A549 (cell line): ENCODE results near the gene PIEZO2. TPM values are rescaled to one million over a fixed set of nuclear protein-coding genes. Genes with fewer than 3 reads are reported as not detected.

Experiments used
- ATAC-seq, 2 experiments: fragments of 200-7000 bp in 1 of 2; fragments of >200 bp in 1 of 2; cut with Nextera tagmentation in 1 of 2; cut with Tn5 transposase in 1 of 2; 3 replicates each; pipeline versions ENCODE4 v1.8.0 to v1.9.1; 2018 to 2020; ENCODE audit warnings: mild to moderate bottlenecking in 1 of 2, moderate library complexity in 1 of 2
- CTCF ChIA-PET: fragments of 300-600 bp; sonication (Branson Sonifier 250); formaldehyde crosslinking; extraction: SDS; loops from one replicate; lab custom pipeline; 2021; ENCODE audit warnings: antibody characterized with exemption, inconsistent platforms; lab: Yijun Ruan, JAX
- POLR2A ChIA-PET: fragments of 350-600 bp; formaldehyde crosslinking; extraction: SDS; loops from one replicate; lab custom pipeline; 2021; ENCODE audit warnings: antibody characterized with exemption, inconsistent platforms; lab: Yijun Ruan, JAX
- DNase-seq, 2 experiments: peaks; one replicate each; pipeline versions ENCODE4 v3.0.0 to v3.0.0-alpha.2; 2011 to 2016; ENCODE audit warnings: low read depth in 1 of 2, low spot score in 1 of 2
- FAIRE-seq: peaks from 2 replicates; lab custom pipeline; 2011; peaks lifted over from hg19 to GRCh38; lab: Jason Lieb, UNC
- H3K27ac ChIP-seq, 2 experiments: fragments of >200 bp; sonication (Bioruptor Twin); formaldehyde crosslinking; 3 replicates each; pipeline ENCODE4 v1.5.1; 2016 to 2017
- H3K4me1 ChIP-seq: fragments of >200 bp; sonication (Bioruptor Twin); formaldehyde crosslinking; 3 replicates; pipeline ENCODE4 v1.6.1; 2016
- H3K4me2 ChIP-seq: fragments of >200 bp; sonication (Bioruptor Twin); formaldehyde crosslinking; 3 replicates; pipeline ENCODE4 v1.6.1; 2016
- H3K4me3 ChIP-seq: fragments of >200 bp; sonication (Bioruptor Twin); formaldehyde crosslinking; 3 replicates; pipeline ENCODE4 v1.5.1; 2016
- H3K9me3 ChIP-seq: fragments of >200 bp; sonication (Bioruptor Twin); formaldehyde crosslinking; 3 replicates; pipeline ENCODE4 v1.6.1; 2016
- EHMT2 ChIP-seq: fragments of 200-600 bp; sonication (generic); IDR thresholded peaks from 2 replicates; pipeline ENCODE4 v1.6.1; 2016; ENCODE audit warnings: antibody characterized with exemption, low read depth, mild to moderate bottlenecking, moderate library complexity
- EP300 ChIP-seq, 2 experiments: fragments of >200 bp; sonication (Bioruptor Twin); formaldehyde crosslinking; IDR thresholded peaks; 2 replicates in 1 of 2; 3 replicates in 1 of 2; pipeline ENCODE4 v1.6.1; 2016 to 2017
- ESRRA ChIP-seq: fragments of 150-350 bp; IDR thresholded peaks from 2 replicates; pipeline ENCODE4 v1.6.1; 2014; ENCODE audit warnings: mild to moderate bottlenecking, low read length, borderline replicate concordance
- FOSB ChIP-seq: fragments of 250-450 bp; sonication (Bioruptor Pico); IDR thresholded peaks from 2 replicates; pipeline ENCODE4 v1.5.0; 2020; ENCODE audit warnings: mild to moderate bottlenecking, moderate library complexity
- FOXS1 ChIP-seq: fragments of 250-450 bp; sonication (Bioruptor Pico); IDR thresholded peaks from 2 replicates; pipeline ENCODE4 v1.5.0; 2020; ENCODE audit warnings: mild to moderate bottlenecking, moderate library complexity
- GATA3 ChIP-seq: IDR thresholded peaks from 2 replicates; pipeline ENCODE4 v1.6.1; 2012; ENCODE audit warnings: borderline replicate concordance
- HEYL ChIP-seq: fragments of 250-450 bp; sonication (Bioruptor Pico); IDR thresholded peaks from 2 replicates; pipeline ENCODE4 v1.8.0; 2021; ENCODE audit warnings: mild to moderate bottlenecking, moderate library complexity
- HOXB5 ChIP-seq: fragments of 250-450 bp; sonication (Bioruptor Pico); IDR thresholded peaks from 2 replicates; pipeline ENCODE4 v1.5.0; 2020; ENCODE audit warnings: mild to moderate bottlenecking, moderate library complexity
- KDM1A ChIP-seq: fragments of 200-600 bp; sonication (generic); IDR thresholded peaks from 2 replicates; pipeline ENCODE4 v1.6.1; 2016; ENCODE audit warnings: low read depth, mild to moderate bottlenecking
- NFE2L2 ChIP-seq: fragments of 150-350 bp; conservative IDR thresholded peaks from 2 replicates; pipeline ENCODE4 v1.6.1; 2014; ENCODE audit warnings: low read length
- NPAS2 ChIP-seq: fragments of 250-450 bp; sonication (Bioruptor Pico); IDR thresholded peaks from 2 replicates; pipeline ENCODE4 v1.8.0; 2022; ENCODE audit warnings: mild to moderate bottlenecking, moderate library complexity, borderline replicate concordance
- POLR2A ChIP-seq: IDR thresholded peaks from 2 replicates; pipeline ENCODE4 v1.6.1; 2012; ENCODE audit warnings: mild to moderate bottlenecking, low read length
- RAD21 ChIP-seq, 2 experiments: fragments of >200 bp in 1 of 2; sonication (Bioruptor Twin) in 1 of 2; formaldehyde crosslinking in 1 of 2; IDR thresholded peaks in 1 of 2; conservative IDR thresholded peaks in 1 of 2; 2 replicates in 1 of 2; 3 replicates in 1 of 2; pipeline ENCODE4 v1.6.1; 2012 to 2018; ENCODE audit warnings: inconsistent platforms in 1 of 2
- RNF2 ChIP-seq: fragments of 200-600 bp; sonication (generic); IDR thresholded peaks from 2 replicates; pipeline ENCODE4 v1.6.1; 2016; ENCODE audit warnings: low read depth, mild to moderate bottlenecking, antibody characterized with exemption, moderate library complexity, borderline replicate concordance
- ZC3H11A ChIP-seq: fragments of 450-650 bp; IDR thresholded peaks from 2 replicates; pipeline ENCODE4 v1.6.1; 2014; ENCODE audit warnings: antibody characterized with exemption, mild to moderate bottlenecking
- WGBS: methylation state at CpG from one replicate; pipeline ENCODE4 v1.1.6; 2017; ENCODE audit errors: missing lambda C conversion rate; 5-methylcytosine and 5-hydroxymethylcytosine counted together
- polyA plus RNA-seq, 4 experiments: library from polyadenylated mRNA; depleted of rRNA in 3 of 4; stranded (reverse); fragments of >200 nt; fragmentation: RNase III in 1 of 4; extraction: RNeasy Plus Mini Kit Qiagen cat#74134 plus additional on column Dnase treatment in 1 of 4; gene quantifications; 2 replicates in 3 of 4; 3 replicates in 1 of 4; pipeline ENCODE4 v1.2.3, GENCODE V29; 2011 to 2017
- TF ChIP-seq, protein P1 (sequence below): IDR thresholded peaks from 2 replicates; pipeline ENCODE4 v1.6.1; 2012
- TF ChIP-seq, protein P2 (sequence below): fragments of >200 bp; sonication (Bioruptor Twin); formaldehyde crosslinking; IDR thresholded peaks from 3 replicates; pipeline ENCODE4 v1.5.1; 2016
- TF ChIP-seq, protein P3 (sequence below): IDR thresholded peaks from 2 replicates; pipeline ENCODE4 v1.6.1; 2012
- TF ChIP-seq, protein P4 (sequence below): fragments of 150-350 bp; IDR thresholded peaks from 2 replicates; pipeline ENCODE4 v1.6.1; 2014; ENCODE audit warnings: low read depth, mild to moderate bottlenecking, low read length

The PIEZO2 gene
- polyA plus RNA-seq, 2 of the 4 experiments (the other 2 are of a cell fraction), result 0.80 to 1.6 TPM

DNA sequence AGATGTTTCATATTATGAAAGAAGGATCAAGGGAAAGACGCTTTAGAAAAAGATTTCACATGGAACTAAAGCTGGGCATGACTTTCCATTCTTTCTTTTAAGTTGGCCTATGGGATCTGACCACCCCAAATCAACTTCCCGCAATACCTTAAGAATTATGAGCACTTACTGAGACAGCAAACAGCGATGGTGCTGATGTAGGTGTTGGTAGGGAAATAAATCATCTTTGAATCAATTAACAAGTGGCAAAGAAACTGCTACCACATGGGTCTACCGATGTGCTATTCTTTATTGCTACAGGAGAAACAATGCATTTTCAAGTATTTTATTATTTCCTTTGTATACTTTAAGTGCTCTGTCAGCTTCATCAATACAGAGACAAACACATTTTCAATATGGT, 239.6 kb downstream of the PIEZO2 start:
- no peak for FAIRE-seq
- TF ChIP-seq ZC3H11A (no peak), NFE2L2 (no peak), FOSB (CRISPR knock-in tag) (no peak), FOXS1 (CRISPR knock-in tag) (no peak), ESRRA (no peak), HEYL (no peak), HOXB5 (CRISPR knock-in tag) (no peak), POLR2A (no peak)
- TF ChIP-seq, protein P1, sequence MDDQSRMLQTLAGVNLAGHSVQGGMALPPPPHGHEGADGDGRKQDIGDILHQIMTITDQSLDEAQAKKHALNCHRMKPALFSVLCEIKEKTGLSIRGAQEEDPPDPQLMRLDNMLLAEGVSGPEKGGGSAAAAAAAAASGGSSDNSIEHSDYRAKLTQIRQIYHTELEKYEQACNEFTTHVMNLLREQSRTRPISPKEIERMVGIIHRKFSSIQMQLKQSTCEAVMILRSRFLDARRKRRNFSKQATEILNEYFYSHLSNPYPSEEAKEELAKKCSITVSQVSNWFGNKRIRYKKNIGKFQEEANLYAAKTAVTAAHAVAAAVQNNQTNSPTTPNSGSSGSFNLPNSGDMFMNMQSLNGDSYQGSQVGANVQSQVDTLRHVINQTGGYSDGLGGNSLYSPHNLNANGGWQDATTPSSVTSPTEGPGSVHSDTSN, result no peak
- TF ChIP-seq, protein P2, sequence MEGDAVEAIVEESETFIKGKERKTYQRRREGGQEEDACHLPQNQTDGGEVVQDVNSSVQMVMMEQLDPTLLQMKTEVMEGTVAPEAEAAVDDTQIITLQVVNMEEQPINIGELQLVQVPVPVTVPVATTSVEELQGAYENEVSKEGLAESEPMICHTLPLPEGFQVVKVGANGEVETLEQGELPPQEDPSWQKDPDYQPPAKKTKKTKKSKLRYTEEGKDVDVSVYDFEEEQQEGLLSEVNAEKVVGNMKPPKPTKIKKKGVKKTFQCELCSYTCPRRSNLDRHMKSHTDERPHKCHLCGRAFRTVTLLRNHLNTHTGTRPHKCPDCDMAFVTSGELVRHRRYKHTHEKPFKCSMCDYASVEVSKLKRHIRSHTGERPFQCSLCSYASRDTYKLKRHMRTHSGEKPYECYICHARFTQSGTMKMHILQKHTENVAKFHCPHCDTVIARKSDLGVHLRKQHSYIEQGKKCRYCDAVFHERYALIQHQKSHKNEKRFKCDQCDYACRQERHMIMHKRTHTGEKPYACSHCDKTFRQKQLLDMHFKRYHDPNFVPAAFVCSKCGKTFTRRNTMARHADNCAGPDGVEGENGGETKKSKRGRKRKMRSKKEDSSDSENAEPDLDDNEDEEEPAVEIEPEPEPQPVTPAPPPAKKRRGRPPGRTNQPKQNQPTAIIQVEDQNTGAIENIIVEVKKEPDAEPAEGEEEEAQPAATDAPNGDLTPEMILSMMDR, result no peak
- TF ChIP-seq, all 56 proteins: peak for 0
- H3K4me2 ChIP-seq, result no peak overlapping the region
- no peaks in the 10 kb centered on the region for H3K4me1 ChIP-seq
- no peak overlapping the region for H3K27ac ChIP-seq
- DNase-seq (no peak), ATAC-seq (no peak)
- ChIA-PET POLR2A (no interaction called here), CTCF (no interaction called here)
- 15% methylated on average over 4 of the region's 4 CpGs for WGBS
- no peaks in the 10 kb centered on the region for H3K9me3 ChIP-seq
- no peak overlapping the region for H3K4me3 ChIP-seq

DNA sequence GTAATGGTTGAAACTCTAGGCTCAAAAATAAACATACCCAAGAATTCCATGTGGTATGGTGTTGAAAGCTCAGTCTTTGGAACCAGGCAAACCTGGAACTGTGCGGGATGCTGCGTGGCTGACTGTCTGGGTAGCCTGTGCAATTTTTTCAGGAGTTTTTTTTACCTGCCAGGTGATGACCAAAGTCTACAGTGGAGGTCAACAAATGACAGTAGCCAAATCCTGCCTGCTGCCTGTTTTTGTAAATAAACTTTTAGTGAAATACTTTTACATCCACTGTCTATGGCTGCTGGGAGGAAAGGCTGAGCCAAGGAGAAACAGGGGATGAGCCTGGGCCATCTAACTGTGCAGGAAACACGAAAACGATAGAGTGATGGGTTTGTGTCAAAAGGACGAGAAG, 240.6 kb downstream of the PIEZO2 start:
- no peak for FAIRE-seq
- no peaks in the 10 kb centered on the region for H3K4me1 ChIP-seq
- CTCF ChIA-PET, result no interaction called here
- no peak for DNase-seq
- ATAC-seq, result no peak
- no peak overlapping the region for H3K27ac ChIP-seq
- no peak overlapping the region for H3K4me2 ChIP-seq
- H3K4me3 ChIP-seq, result no peak overlapping the region
- POLR2A ChIA-PET, result no interaction called here
- H3K9me3 ChIP-seq, result no peaks in the 10 kb centered on the region
- no peak for TF ChIP-seq EP300 (IDR thresholded peaks at IDR 0.05)
- TF ChIP-seq, protein P3, sequence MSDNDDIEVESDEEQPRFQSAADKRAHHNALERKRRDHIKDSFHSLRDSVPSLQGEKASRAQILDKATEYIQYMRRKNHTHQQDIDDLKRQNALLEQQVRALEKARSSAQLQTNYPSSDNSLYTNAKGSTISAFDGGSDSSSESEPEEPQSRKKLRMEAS, result no peak
- TF ChIP-seq KDM1A, result no peak
- no peak for TF ChIP-seq NPAS2 (CRISPR knock-in tag)
- TF ChIP-seq RNF2, result no peak
- TF ChIP-seq EHMT2, result no peak
- TF ChIP-seq RAD21 (conservative IDR thresholded peaks at IDR 0.05 in 1 of 2, IDR thresholded peaks at IDR 0.05 in 1 of 2), result no peak
- TF ChIP-seq, protein P1, result no peak
- TF ChIP-seq, protein P2, result no peak
- TF ChIP-seq POLR2A, result no peak
- TF ChIP-seq, protein P4, sequence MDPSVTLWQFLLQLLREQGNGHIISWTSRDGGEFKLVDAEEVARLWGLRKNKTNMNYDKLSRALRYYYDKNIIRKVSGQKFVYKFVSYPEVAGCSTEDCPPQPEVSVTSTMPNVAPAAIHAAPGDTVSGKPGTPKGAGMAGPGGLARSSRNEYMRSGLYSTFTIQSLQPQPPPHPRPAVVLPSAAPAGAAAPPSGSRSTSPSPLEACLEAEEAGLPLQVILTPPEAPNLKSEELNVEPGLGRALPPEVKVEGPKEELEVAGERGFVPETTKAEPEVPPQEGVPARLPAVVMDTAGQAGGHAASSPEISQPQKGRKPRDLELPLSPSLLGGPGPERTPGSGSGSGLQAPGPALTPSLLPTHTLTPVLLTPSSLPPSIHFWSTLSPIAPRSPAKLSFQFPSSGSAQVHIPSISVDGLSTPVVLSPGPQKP, result no peak
- TF ChIP-seq GATA3, result no peak
- WGBS, result 17% methylated on average over 5 of the region's 5 CpGs
